NB4 (cell line): Measurements from ENCODE around the gene SLC5A9.

ENCODE experiments used
- POLR2A ChIP-seq: IDR thresholded peaks from 2 replicates; pipeline ENCODE4 v1.6.1; 2011; ENCODE audit warnings: mild to moderate bottlenecking; ENCODE audit not compliant: insufficient read length; ENCODE audit errors: extremely low read depth
- TF ChIP-seq, protein P1 (sequence below): IDR thresholded peaks from one replicate; pipeline ENCODE4 v1.5.1; 2012; ENCODE audit warnings: low read depth, low read length

DNA sequence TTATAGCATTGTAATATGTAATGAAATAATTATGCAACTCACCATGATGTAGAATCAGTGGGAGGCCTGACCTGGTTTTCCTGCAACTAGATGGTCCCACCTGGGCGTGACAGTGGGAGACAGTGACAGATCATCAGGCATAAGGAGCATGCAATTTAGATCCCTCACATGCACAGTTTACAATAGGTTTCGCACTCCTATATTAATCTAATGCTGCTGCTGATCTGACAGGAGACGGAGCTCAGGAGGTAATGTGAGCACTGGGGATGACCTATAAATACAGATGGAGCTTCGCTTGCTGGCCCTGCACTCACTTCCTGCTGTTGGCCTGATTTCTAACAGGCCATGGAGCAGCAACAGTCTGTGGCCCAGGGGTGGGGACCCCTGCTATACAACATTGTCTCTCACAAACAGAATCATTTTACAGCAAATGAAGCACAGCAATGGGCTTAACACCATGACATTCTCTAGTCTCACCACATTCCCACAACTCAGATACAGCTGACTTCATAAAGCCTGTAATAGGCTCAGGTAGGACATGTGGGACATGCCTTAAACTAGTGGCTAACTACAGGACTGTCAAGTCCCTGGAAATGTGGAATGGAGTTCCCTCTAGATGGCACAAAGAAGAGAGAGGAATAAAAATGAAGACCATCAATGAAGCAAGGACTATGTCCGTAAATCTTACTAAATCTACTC lies 40.7 kb upstream of the SLC5A9 start:
- TF ChIP-seq, protein P1, sequence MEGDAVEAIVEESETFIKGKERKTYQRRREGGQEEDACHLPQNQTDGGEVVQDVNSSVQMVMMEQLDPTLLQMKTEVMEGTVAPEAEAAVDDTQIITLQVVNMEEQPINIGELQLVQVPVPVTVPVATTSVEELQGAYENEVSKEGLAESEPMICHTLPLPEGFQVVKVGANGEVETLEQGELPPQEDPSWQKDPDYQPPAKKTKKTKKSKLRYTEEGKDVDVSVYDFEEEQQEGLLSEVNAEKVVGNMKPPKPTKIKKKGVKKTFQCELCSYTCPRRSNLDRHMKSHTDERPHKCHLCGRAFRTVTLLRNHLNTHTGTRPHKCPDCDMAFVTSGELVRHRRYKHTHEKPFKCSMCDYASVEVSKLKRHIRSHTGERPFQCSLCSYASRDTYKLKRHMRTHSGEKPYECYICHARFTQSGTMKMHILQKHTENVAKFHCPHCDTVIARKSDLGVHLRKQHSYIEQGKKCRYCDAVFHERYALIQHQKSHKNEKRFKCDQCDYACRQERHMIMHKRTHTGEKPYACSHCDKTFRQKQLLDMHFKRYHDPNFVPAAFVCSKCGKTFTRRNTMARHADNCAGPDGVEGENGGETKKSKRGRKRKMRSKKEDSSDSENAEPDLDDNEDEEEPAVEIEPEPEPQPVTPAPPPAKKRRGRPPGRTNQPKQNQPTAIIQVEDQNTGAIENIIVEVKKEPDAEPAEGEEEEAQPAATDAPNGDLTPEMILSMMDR, result no peak
- TF ChIP-seq POLR2A, result no peak
